Activated T-cell treated with anti-CD3 and anti-CD28 coated beads, Interleukin-2, amount 50 U/mL, for 4 hours (primary cell): ENCODE results near the gene NIPBL. TPM values are rescaled to one million over a fixed set of nuclear protein-coding genes. Genes with fewer than 3 reads are reported as not detected.

Source experiments
- ATAC-seq, 2 donors: fragments of 200-7000 bp; cut with Tn5 transposase; one replicate each; pipeline ENCODE4 v1.10.0; 2021
- DNase-seq: peaks from one replicate; pipeline ENCODE4 v3.0.0-alpha.2; 2020
- H3K27me3 Mint-ChIP-seq: one replicate; pipeline ENCODE4 v1.8.0; 2021; ENCODE audit warnings: low read depth, mixed read lengths
- H3K36me3 Mint-ChIP-seq: one replicate; pipeline ENCODE4 v1.8.0; 2022; ENCODE audit warnings: mixed read lengths; ENCODE audit not compliant: insufficient read depth
- H3K4me1 Mint-ChIP-seq: one replicate; pipeline ENCODE4 v1.8.0; 2021; ENCODE audit warnings: low read depth, mixed read lengths
- H3K4me3 Mint-ChIP-seq: one replicate; pipeline ENCODE4 v1.8.0; 2021; ENCODE audit warnings: mild to moderate bottlenecking, moderate library complexity, mixed read lengths
- H3K9me3 Mint-ChIP-seq: one replicate; pipeline ENCODE4 v1.8.0; 2021; ENCODE audit warnings: mixed read lengths
- total RNA-seq, 3 donors: library from RNA; stranded (reverse); gene quantifications; one replicate each; pipeline ENCODE4 v1.2.1, GENCODE V29; 2021

The NIPBL gene
- total RNA-seq, 3 donors from 2014 or later = 42.0 to 56.0 (median 43.4) TPM

- Mint-ChIP-seq H3K4me3 (no peak overlapping the region), H3K36me3 (peaks cover 32% of the 10 kb centered on the region), H3K9me3 (peaks cover 3% of the 10 kb centered on the region), H3K4me1 (peaks cover 34% of the 10 kb centered on the region), H3K27me3 (no peaks in the 10 kb centered on the region)
- no peak for DNase-seq
- ATAC-seq = peak in 1 of 2 donors; percentile 35
These were observed 233.6 kb downstream of the NIPBL start for GRCh38 chr5:37110135-37110534.

- no peaks in the 10 kb centered on the region for H3K27me3 Mint-ChIP-seq
- H3K36me3 Mint-ChIP-seq = peaks cover 27% of the 10 kb centered on the region
- DNase-seq = no peak
- peak; percentile 79 to 81 for ATAC-seq
- peaks cover 3% of the 10 kb centered on the region for H3K9me3 Mint-ChIP-seq
- peaks cover 34% of the 10 kb centered on the region for H3K4me1 Mint-ChIP-seq
- peak overlapping the region; percentile 29 for H3K4me3 Mint-ChIP-seq
These were observed 235.1 kb downstream of the NIPBL start for GRCh38 chr5:37111426-37112382.

GRCh38 chr5:37112383-37112991 lies 235.9 kb downstream of the NIPBL start:
- no peak for DNase-seq
- peak; percentile 17 to 47 for ATAC-seq
- Mint-ChIP-seq H3K9me3 (peaks cover 3% of the 10 kb centered on the region), H3K4me3 (no peak overlapping the region), H3K27me3 (no peaks in the 10 kb centered on the region), H3K36me3 (peaks cover 26% of the 10 kb centered on the region), H3K4me1 (peaks cover 34% of the 10 kb centered on the region)
